ENCODE data around the gene FOSB.

DNA sequence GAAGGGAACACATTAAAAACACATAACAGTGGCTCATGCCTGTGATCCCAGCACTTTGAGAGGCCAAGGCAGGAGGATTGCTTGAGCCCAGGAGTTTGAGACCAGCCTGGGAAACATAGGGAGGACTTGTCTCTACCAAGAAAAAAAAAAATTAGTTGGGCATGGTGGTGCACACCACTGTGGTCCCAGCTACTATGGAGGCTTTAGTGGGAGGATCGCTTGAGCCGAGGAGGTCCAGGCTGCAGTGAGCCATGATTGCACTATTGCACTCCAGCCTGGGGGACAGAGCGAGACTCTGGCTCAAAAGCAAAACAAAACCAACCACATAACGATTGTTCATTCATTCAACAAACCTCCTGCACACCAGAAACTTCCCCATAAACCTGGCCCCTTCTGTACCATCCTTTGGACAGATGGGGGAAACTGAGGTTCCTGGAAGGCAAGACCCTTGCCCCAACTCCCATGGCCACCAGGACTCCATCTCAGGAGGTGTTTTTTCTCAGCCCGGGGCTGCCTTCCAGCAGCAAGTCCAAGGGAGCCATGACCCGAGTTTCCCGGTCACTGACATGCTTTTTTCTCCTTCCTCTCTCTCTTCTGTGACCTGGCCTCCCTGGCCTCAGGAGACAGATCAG lies 4.3 kb downstream of the FOSB start:
- TF ChIP-seq CTCF (IDR thresholded peaks at IDR 0.05; ENCODE audit: low read depth, low read length) (no peak), EZH2phosphoT487 (IDR thresholded peaks at IDR 0.05; ENCODE audit: low read depth) (no peak)

All from OCI-LY3 (cell line).